Kidney (tissue), 14 donors: ENCODE results near the gene HDHD2. TPM values are rescaled to one million over a fixed set of nuclear protein-coding genes. Genes with fewer than 3 reads are reported as not detected.

Experiments
- DNase-seq, 5 donors: peaks; one replicate each; pipeline ENCODE4 v3.0.0-alpha.2; 2013 to 2020
- FAIRE-seq: peaks from 2 replicates; lab custom pipeline; 2012; peaks lifted over from hg19 to GRCh38; lab: Jason Lieb, UNC
- H3K27ac ChIP-seq, 2 donors: one replicate each; pipeline ENCODE4 v1.7.0; 2013; ENCODE audit warnings: low read depth in 2 of 2, low read length in 2 of 2, inconsistent platforms in 1 of 2
- H3K27me3 ChIP-seq: one replicate; pipeline ENCODE4 v1.7.1; 2013; ENCODE audit warnings: low read length, inconsistent platforms; ENCODE audit not compliant: control insufficient read depth, insufficient read depth
- H3K36me3 ChIP-seq, 3 donors: one replicate each; pipeline versions ENCODE4 v1.7.0 to v1.7.1; 2013; ENCODE audit warnings: low read length in 3 of 3, control low read depth in 1 of 3, inconsistent platforms in 1 of 3; ENCODE audit not compliant: insufficient read depth in 3 of 3, control insufficient read depth in 2 of 3
- H3K4me1 ChIP-seq, 3 donors: one replicate each; pipeline versions ENCODE4 v1.7.0 to v1.7.1; 2013; ENCODE audit warnings: low read length in 3 of 3, inconsistent platforms in 1 of 3, low read depth in 1 of 3; ENCODE audit not compliant: control insufficient read depth in 2 of 3, insufficient read depth in 2 of 3
- H3K4me3 ChIP-seq, 3 donors: one replicate each; pipeline versions ENCODE4 v1.7.0 to v1.8.1; 2013; ENCODE audit warnings: low read length in 3 of 3, control low read depth in 1 of 3, inconsistent platforms in 1 of 3
- H3K9ac ChIP-seq, 3 donors: one replicate each; pipeline versions ENCODE4 v1.7.0 to v1.7.1; 2013; ENCODE audit warnings: low read length in 3 of 3, control low read depth in 1 of 3, inconsistent platforms in 1 of 3
- H3K9me3 ChIP-seq, 3 donors: one replicate each; pipeline versions ENCODE4 v1.7.0 to v1.7.1; 2013; ENCODE audit warnings: low read length in 3 of 3, control low read depth in 1 of 3, inconsistent platforms in 1 of 3; ENCODE audit not compliant: control insufficient read depth in 2 of 3, insufficient read depth in 1 of 3
- intact Hi-C: fragments of 100-400 bp; cut with DNase I; formaldehyde crosslinking; loops from one replicate; pipeline ENCODE4 v1.11.1; 2022
- polyA plus RNA-seq: library from polyadenylated mRNA; stranded (reverse); fragments of 350-450 nt; fragmentation: Illumina TruSeq; extraction: RNeasy Lipid Tissue Mini Kit (QIAGEN cat#74804); gene quantifications from one replicate; pipeline ENCODE4 v1.2.3, GENCODE V29; 2014; ENCODE audit warnings: low read depth, low replicate concordance; ENCODE audit not compliant: insufficient read depth
- total RNA-seq: library from RNA; stranded (reverse); fragmentation: NEBNext Ultra II Directional; extraction: Animal tissue kit (Norgen Biotek cat#: 25700); gene quantifications from one replicate; pipeline ENCODE4 v1.2.1, GENCODE V29; 2021
- TF ChIP-seq, protein P1 (sequence below): IDR thresholded peaks from 3 replicates; pipeline ENCODE4 v1.5.1; 2012; ENCODE audit warnings: mild to moderate bottlenecking, moderate library complexity, borderline replicate concordance; ENCODE audit not compliant: insufficient read depth; ENCODE audit errors: extremely low read depth
- donor health status: control.
- donor health status: control.
- donor health status: control.
- donor health status: control.
- donor health status: control.
- donor health status: DM: yes; HTN: yes; CAD: no.
- donor health status: Normal renal cell carcinoma (clear cell type).

HDHD2 gene
- total and polyA plus RNA-seq, 2 donors from 2014 or later: 41.0 to 46.2 TPM

DNA sequence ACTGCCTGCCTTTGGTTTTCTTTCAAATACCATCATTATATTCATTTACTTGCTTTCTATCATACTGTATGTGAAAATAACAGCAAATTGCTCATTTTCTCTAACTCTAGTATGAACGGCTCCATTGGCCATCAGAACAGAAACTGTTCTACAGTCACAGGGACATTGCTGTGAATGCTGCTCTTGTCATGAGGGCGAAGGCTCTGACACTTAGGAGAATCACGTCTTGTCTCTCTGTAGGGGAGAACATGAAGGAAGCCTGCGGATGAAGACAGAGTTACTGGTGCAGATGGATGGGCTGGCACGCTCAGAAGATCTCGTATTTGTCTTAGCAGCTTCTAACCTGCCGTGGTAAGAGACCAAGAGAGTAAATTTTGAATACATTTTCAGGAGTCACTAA is 73.2 kb downstream of the HDHD2 start:
- peaks cover 0 to 5% (median 3%) of the 10 kb centered on the region in 3 donors for H3K36me3 ChIP-seq
- no peak overlapping the region for H3K9ac ChIP-seq
- DNase-seq: no peak
- intact Hi-C loops: no loop called here
- no peak overlapping the region for H3K4me3 ChIP-seq
- TF ChIP-seq, protein P1, sequence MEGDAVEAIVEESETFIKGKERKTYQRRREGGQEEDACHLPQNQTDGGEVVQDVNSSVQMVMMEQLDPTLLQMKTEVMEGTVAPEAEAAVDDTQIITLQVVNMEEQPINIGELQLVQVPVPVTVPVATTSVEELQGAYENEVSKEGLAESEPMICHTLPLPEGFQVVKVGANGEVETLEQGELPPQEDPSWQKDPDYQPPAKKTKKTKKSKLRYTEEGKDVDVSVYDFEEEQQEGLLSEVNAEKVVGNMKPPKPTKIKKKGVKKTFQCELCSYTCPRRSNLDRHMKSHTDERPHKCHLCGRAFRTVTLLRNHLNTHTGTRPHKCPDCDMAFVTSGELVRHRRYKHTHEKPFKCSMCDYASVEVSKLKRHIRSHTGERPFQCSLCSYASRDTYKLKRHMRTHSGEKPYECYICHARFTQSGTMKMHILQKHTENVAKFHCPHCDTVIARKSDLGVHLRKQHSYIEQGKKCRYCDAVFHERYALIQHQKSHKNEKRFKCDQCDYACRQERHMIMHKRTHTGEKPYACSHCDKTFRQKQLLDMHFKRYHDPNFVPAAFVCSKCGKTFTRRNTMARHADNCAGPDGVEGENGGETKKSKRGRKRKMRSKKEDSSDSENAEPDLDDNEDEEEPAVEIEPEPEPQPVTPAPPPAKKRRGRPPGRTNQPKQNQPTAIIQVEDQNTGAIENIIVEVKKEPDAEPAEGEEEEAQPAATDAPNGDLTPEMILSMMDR: no peak
- no peaks in the 10 kb centered on the region for H3K9me3 ChIP-seq
- FAIRE-seq: no peak
- no peak overlapping the region for H3K27ac ChIP-seq
- H3K4me1 ChIP-seq: no peaks in the 10 kb centered on the region
- H3K27me3 ChIP-seq: no peaks in the 10 kb centered on the region

- DNase-seq (peak in 1 of 5 donors; percentile 6), FAIRE-seq (no peak)
- peaks cover 0 to 5% (median 3%) of the 10 kb centered on the region in 3 donors for H3K36me3 ChIP-seq
- no peak overlapping the region for H3K9ac ChIP-seq
- no peak overlapping the region for H3K27ac ChIP-seq
- no peaks in the 10 kb centered on the region for H3K4me1 ChIP-seq
- H3K4me3 ChIP-seq: no peak overlapping the region
- intact Hi-C loops: no loop called here
- H3K27me3 ChIP-seq: no peaks in the 10 kb centered on the region
- TF ChIP-seq, protein P1: no peak
- H3K9me3 ChIP-seq: no peaks in the 10 kb centered on the region
These were observed 75.0 kb downstream of the HDHD2 start for GRCh38 chr18:47075098-47075883.

DNA sequence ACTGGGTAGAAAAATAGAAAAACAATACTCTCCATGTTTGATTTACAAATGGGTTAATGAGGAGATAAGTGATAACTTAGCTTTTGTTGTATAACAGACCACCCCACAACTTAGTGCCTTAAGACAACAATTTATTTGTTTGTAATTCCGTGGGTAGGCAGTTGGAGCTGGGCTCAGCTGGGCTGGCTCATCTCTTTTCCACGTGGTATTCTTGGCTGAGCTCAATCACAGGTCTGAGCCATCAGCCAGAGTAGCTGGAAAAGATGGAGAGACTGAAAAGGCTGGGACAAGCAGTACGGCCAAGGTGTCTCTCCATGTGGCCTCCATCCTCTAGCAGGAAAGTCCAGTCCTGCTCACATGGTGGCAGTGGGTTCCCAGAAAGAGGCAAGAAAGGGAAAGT is 82.7 kb downstream of the HDHD2 start:
- Histone ChIP-seq H3K4me3 (no peak overlapping the region), H3K9ac (no peak overlapping the region), H3K27ac (no peak overlapping the region), H3K36me3 (no peaks in the 10 kb centered on the region), H3K9me3 (no peaks in the 10 kb centered on the region), H3K27me3 (no peaks in the 10 kb centered on the region), H3K4me1 (no peaks in the 10 kb centered on the region)
- TF ChIP-seq, protein P1: no peak
- DNase-seq: no peak
- intact Hi-C loops: no loop called here
- no peak for FAIRE-seq

- TF ChIP-seq, protein P1: no peak
- no peaks in the 10 kb centered on the region for H3K4me1 ChIP-seq
- no peaks in the 10 kb centered on the region for H3K9me3 ChIP-seq
- no peak overlapping the region for H3K4me3 ChIP-seq
- no peaks in the 10 kb centered on the region for H3K27me3 ChIP-seq
- intact Hi-C loops: no loop called here
- no peak for FAIRE-seq
- no peak overlapping the region for H3K9ac ChIP-seq
- no peak overlapping the region for H3K27ac ChIP-seq
- no peak for DNase-seq
- no peaks in the 10 kb centered on the region for H3K36me3 ChIP-seq
These were observed 87.2 kb downstream of the HDHD2 start for GRCh38 chr18:47063096-47063495.
